ENCODE results near the gene NKTR.

GRCh38 chr3:42665050-42665878 lies 64.8 kb downstream of the NKTR start:
- no peak for TF ChIP-seq CTCF (IDR thresholded peaks at IDR 0.05; ENCODE audit: insufficient read depth, low read length)
- no peak for TF ChIP-seq POLR2AphosphoS5 (IDR thresholded peaks at IDR 0.05; ENCODE audit: low read depth)
